Fibroblast of lung (primary cell): Measurements from ENCODE around the gene PTPRF.

Source experiments
- EZH2 ChIP-seq: IDR thresholded peaks from 2 replicates; pipeline ENCODE4 v1.5.1; 2012; ENCODE audit warnings: low read length, control low read depth, mild to moderate bottlenecking; ENCODE audit errors: missing control alignments
- TF ChIP-seq, protein P1 (sequence below), 2 donors: IDR thresholded peaks in 1 of 2; conservative IDR thresholded peaks in 1 of 2; 1 replicate in 1 of 2; 2 replicates in 1 of 2; pipeline ENCODE4 v1.5.1; 2011 to 2012; ENCODE audit warnings: low read length in 2 of 2, control low read depth in 1 of 2, inconsistent platforms in 1 of 2, low read depth in 1 of 2, mild to moderate bottlenecking in 1 of 2

DNA sequence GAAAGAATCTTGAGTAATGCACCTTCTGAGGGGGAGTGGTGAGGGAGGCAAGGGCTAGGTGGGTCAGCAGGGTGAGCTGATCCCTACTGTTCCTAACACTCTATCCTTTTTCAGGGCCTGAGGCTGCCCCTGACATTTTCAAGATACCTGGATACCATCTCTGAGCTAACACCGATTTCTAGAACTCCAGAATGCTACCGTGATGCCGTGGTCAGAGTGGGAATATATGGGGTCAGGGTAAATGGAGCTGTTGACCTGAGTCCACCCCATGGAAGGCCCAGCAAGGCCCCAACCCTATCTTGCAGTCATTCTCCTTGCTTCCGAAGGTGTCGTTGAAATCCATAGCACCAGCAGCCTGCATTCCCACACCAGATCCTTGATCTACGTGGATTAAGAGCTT lies 18.0 kb upstream of the PTPRF start:
- TF ChIP-seq, protein P1, sequence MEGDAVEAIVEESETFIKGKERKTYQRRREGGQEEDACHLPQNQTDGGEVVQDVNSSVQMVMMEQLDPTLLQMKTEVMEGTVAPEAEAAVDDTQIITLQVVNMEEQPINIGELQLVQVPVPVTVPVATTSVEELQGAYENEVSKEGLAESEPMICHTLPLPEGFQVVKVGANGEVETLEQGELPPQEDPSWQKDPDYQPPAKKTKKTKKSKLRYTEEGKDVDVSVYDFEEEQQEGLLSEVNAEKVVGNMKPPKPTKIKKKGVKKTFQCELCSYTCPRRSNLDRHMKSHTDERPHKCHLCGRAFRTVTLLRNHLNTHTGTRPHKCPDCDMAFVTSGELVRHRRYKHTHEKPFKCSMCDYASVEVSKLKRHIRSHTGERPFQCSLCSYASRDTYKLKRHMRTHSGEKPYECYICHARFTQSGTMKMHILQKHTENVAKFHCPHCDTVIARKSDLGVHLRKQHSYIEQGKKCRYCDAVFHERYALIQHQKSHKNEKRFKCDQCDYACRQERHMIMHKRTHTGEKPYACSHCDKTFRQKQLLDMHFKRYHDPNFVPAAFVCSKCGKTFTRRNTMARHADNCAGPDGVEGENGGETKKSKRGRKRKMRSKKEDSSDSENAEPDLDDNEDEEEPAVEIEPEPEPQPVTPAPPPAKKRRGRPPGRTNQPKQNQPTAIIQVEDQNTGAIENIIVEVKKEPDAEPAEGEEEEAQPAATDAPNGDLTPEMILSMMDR (conservative IDR thresholded peaks at IDR 0.05 in 1 of 2, IDR thresholded peaks at IDR 0.05 in 1 of 2; ENCODE audit: low read depth in 1 of 2, low read length in 2 of 2): no peak
- TF ChIP-seq EZH2: no peak
